HepG2 (cell line): Measurements from ENCODE around the gene HOXD3. TPM values are rescaled to one million over a fixed set of nuclear protein-coding genes. Genes with fewer than 3 reads are reported as not detected.

ENCODE experiments used
- GTF2F1 ChIP-seq: fragments of 150-350 bp; IDR thresholded peaks from 2 replicates; pipeline ENCODE4 v1.6.1; 2014; ENCODE audit warnings: low read length
- HNRNPH1 ChIP-seq: fragments of 200-400 bp; formaldehyde crosslinking; optimal IDR thresholded peaks from 2 replicates; pipeline ENCODE3; 2017; ENCODE audit warnings: mild to moderate bottlenecking, low read depth, low read length
- HOMEZ ChIP-seq: IDR thresholded peaks from 2 replicates; pipeline ENCODE4 v1.6.1; 2016; ENCODE audit warnings: low read depth
- MTA3 ChIP-seq: sonication (generic); formaldehyde crosslinking; IDR thresholded peaks from 2 replicates; pipeline ENCODE4 v1.4.0; 2020; ENCODE audit warnings: missing genetic modification reagents
- NFKB2 ChIP-seq: sonication (generic); formaldehyde crosslinking; IDR thresholded peaks from 2 replicates; pipeline ENCODE4 v1.4.0; 2020; ENCODE audit warnings: missing genetic modification reagents, borderline replicate concordance
- POGZ ChIP-seq: sonication (generic); formaldehyde crosslinking; IDR thresholded peaks from 2 replicates; pipeline ENCODE4 v1.4.0; 2020; ENCODE audit warnings: mild to moderate bottlenecking, missing genetic modification reagents
- SP4 ChIP-seq: sonication (generic); formaldehyde crosslinking; IDR thresholded peaks from 2 replicates; pipeline ENCODE4 v1.8.1; 2023; ENCODE audit warnings: mild to moderate bottlenecking, missing genetic modification reagents
- ZBTB34 ChIP-seq: sonication (generic); formaldehyde crosslinking; IDR thresholded peaks from 2 replicates; pipeline ENCODE4 v1.8.0; 2022; ENCODE audit warnings: mild to moderate bottlenecking, missing genetic modification reagents
- ZBTB40 ChIP-seq, 2 experiments: fragments of 450-650 bp in 1 of 2; sonication (generic) in 1 of 2; formaldehyde crosslinking in 1 of 2; IDR thresholded peaks; 2 replicates each; pipeline versions ENCODE4 v1.6.1 to v1.8.0; 2016 to 2022; ENCODE audit warnings: antibody characterized with exemption in 1 of 2, mild to moderate bottlenecking in 1 of 2, missing genetic modification reagents in 1 of 2
- ZFP41 ChIP-seq: sonication (generic); formaldehyde crosslinking; IDR thresholded peaks from 2 replicates; pipeline ENCODE4 v1.4.0; 2020; ENCODE audit warnings: mild to moderate bottlenecking, missing genetic modification reagents, borderline replicate concordance
- ZNF281 ChIP-seq: sonication (generic); formaldehyde crosslinking; IDR thresholded peaks from 2 replicates; pipeline ENCODE4 v1.4.0; 2020; ENCODE audit warnings: missing genetic modification reagents, borderline replicate concordance
- ZNF431 ChIP-seq: sonication (generic); formaldehyde crosslinking; IDR thresholded peaks from 2 replicates; pipeline ENCODE4 v1.9.0; 2022; ENCODE audit warnings: missing genetic modification reagents, low read depth, mild to moderate bottlenecking, borderline replicate concordance
- ZNF468 ChIP-seq: sonication (generic); formaldehyde crosslinking; IDR thresholded peaks from 2 replicates; pipeline ENCODE4 v1.8.0; 2022; ENCODE audit warnings: mild to moderate bottlenecking, moderate library complexity, missing genetic modification reagents
- polyA plus RNA-seq, 8 experiments: library from polyadenylated mRNA; depleted of rRNA in 3 of 8; stranded (reverse) in 7 of 8; unstranded in 1 of 8; fragments of >200 nt; fragmentation: Illumina TruSeq in 4 of 8; extraction: Trizol in 4 of 8; gene quantifications; 2 replicates each; pipeline versions ENCODE4 v1.2.1 to v1.2.3, GENCODE V29; 2011 to 2016; ENCODE audit warnings: low read depth in 4 of 8, missing spikeins in 1 of 8, mixed read lengths in 1 of 8; ENCODE audit not compliant: insufficient read depth in 1 of 8
- total RNA-seq, 5 experiments: library from RNA; depleted of rRNA; stranded (reverse); fragments of >200 nt; fragmentation: Illumina TruSeq; extraction: Trizol; gene quantifications; 2 replicates each; pipeline ENCODE4 v1.2.3, GENCODE V29; 2016; ENCODE audit warnings: low read depth in 1 of 5

HOXD3 gene
- total and polyA plus RNA-seq, 2 of the 13 experiments (the other 11 are each of a cell fraction or from before 2014, with no cell fraction given), result 0.05 to 0.09 TPM

- TF ChIP-seq SP4 (CRISPR knock-in tag) (no peak), ZBTB40 (IDR thresholded peaks at IDR 0.05) (no peak), ZBTB40 (CRISPR knock-in tag; IDR thresholded peaks at IDR 0.05) (no peak), HNRNPH1 (no peak), ZNF431 (no peak), ZNF281 (CRISPR knock-in tag) (peak; percentile 70; the same call in 1 of the 2 replicates), ZBTB34 (no peak), HOMEZ (CRISPR knock-in tag) (no peak), GTF2F1 (no peak), POGZ (peak; percentile 33; the same call in 1 of the 2 replicates), MTA3 (CRISPR knock-in tag) (no peak), ZFP41 (no peak; the same call in 1 of the 2 replicates), NFKB2 (CRISPR knock-in tag) (no peak), ZNF468 (CRISPR knock-in tag) (no peak)
Measured at GRCh38 chr2:176174824-176175708, 18.0 kb downstream of the HOXD3 start (continued).
